ENCODE data around the gene USP32. TPM values are rescaled to one million over a fixed set of nuclear protein-coding genes. Genes with fewer than 3 reads are reported as not detected.

USP32 gene
- total RNA-seq, 2 donors from 2014 or later, result 27.5 to 34.2 TPM

DNA sequence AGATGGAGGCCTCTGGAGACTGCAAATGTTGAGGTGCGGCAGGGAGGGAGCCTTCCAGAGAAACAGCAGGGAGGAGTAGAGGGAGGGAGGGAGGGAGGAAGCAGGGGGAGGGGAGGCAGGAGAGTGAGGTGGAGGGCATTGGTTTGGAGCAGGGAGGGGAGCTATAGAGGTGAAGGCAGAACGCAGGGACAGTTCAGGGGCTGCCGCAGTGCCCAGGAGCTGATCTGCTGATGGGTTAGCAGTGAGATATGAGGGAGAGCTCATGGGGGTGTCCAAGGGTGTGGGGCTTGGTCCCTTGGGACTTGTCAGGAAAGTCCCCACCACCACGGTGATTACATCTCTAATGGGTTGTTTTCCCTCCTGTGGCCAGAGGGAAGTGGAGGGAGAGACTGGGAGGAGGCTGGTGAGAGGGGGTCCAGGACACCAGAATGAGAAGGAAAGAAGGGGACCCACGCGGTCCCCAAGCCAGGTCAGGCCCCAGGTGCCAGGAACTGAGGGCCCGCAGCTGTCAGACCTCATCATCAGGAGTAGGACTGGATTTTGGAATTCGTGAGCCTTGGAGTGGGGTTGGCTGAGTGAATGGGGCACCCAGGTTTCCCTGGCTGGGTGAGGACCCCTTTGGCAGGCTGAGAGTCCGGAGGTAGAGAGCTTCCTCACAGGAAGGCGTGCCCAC is 231.0 kb downstream of the USP32 start:
- Mint-ChIP-seq H3K27me3 (peaks cover 38% of the 10 kb centered on the region), H3K27ac (no peak overlapping the region), H3K4me1 (peaks cover 15% of the 10 kb centered on the region), H3K36me3 (ENCODE audit: low read depth) (no peaks in the 10 kb centered on the region), H3K4me3 (no peak overlapping the region)
- no peaks in the 10 kb centered on the region for H3K9me3 ChIP-seq (ENCODE audit: control insufficient read depth, low read length, poor library complexity, severe bottlenecking)
- DNase-seq, result no peak
- ATAC-seq, result no peak

GRCh38 chr17:60159479-60159866 is 232.5 kb downstream of the USP32 start:
- Mint-ChIP-seq H3K4me1 (peaks cover 9% of the 10 kb centered on the region), H3K27ac (no peak overlapping the region), H3K4me3 (no peak overlapping the region), H3K36me3 (ENCODE audit: low read depth) (peaks cover 5% of the 10 kb centered on the region), H3K27me3 (peaks cover 53% of the 10 kb centered on the region)
- DNase-seq (no peak), ATAC-seq (no peak)
- no peaks in the 10 kb centered on the region for H3K9me3 ChIP-seq (ENCODE audit: control insufficient read depth, low read length, poor library complexity, severe bottlenecking)

- ATAC-seq, result no peak
- H3K9me3 ChIP-seq (ENCODE audit: control insufficient read depth, low read length, poor library complexity, severe bottlenecking), result no peaks in the 10 kb centered on the region
- no peak overlapping the region for H3K4me3 Mint-ChIP-seq
- no peak overlapping the region for H3K27ac Mint-ChIP-seq
- no peak for DNase-seq
- H3K27me3 Mint-ChIP-seq, result peaks cover 55% of the 10 kb centered on the region
- H3K4me1 Mint-ChIP-seq, result peaks cover 6% of the 10 kb centered on the region
- peaks cover 5% of the 10 kb centered on the region for H3K36me3 Mint-ChIP-seq (ENCODE audit: low read depth)
These were observed 233.0 kb downstream of the USP32 start for GRCh38 chr17:60158751-60159478.

GRCh38 chr17:60157487-60158040 is 234.4 kb downstream of the USP32 start:
- ATAC-seq (no peak), DNase-seq (no peak)
- Mint-ChIP-seq H3K4me1 (peaks cover 6% of the 10 kb centered on the region), H3K27ac (no peak overlapping the region), H3K27me3 (peaks cover 67% of the 10 kb centered on the region), H3K4me3 (no peak overlapping the region), H3K36me3 (ENCODE audit: low read depth) (peaks cover 7% of the 10 kb centered on the region)
- no peaks in the 10 kb centered on the region for H3K9me3 ChIP-seq (ENCODE audit: control insufficient read depth, low read length, poor library complexity, severe bottlenecking)

- no peak overlapping the region for H3K4me3 Mint-ChIP-seq
- no peak overlapping the region for H3K27ac Mint-ChIP-seq
- H3K4me1 Mint-ChIP-seq, result peaks cover 6% of the 10 kb centered on the region
- peaks cover 7% of the 10 kb centered on the region for H3K36me3 Mint-ChIP-seq (ENCODE audit: low read depth)
- H3K9me3 ChIP-seq (ENCODE audit: control insufficient read depth, low read length, poor library complexity, severe bottlenecking), result no peaks in the 10 kb centered on the region
- ATAC-seq (no peak), DNase-seq (no peak)
- peaks cover 70% of the 10 kb centered on the region for H3K27me3 Mint-ChIP-seq
These were observed 235.2 kb downstream of the USP32 start for GRCh38 chr17:60156746-60157145.

DNA sequence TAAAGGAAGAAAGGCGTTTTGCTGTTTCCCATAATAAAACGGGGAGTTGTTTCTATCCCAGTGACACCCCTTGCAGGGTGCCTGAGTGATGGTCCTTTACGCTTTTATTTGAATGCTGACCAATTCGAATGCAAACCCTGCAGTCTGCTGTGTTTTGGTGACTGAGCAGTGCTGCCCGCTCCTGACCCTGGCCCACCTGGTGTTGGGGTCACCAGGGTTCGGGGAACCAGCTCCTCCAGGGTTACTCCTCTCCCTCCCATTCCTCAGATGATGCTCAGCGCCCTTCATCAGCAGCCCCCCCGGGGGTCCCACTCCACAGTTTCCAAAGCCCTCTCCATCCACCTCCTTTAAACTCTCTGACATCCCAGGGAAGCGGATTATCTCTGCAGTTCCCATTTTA is 236.1 kb downstream of the USP32 start:
- ATAC-seq (no peak), DNase-seq (no peak)
- H3K4me1 Mint-ChIP-seq, result peaks cover 13% of the 10 kb centered on the region
- H3K27me3 Mint-ChIP-seq, result peaks cover 75% of the 10 kb centered on the region
- H3K27ac Mint-ChIP-seq, result no peak overlapping the region
- no peaks in the 10 kb centered on the region for H3K9me3 ChIP-seq (ENCODE audit: control insufficient read depth, low read length, poor library complexity, severe bottlenecking)
- peaks cover 7% of the 10 kb centered on the region for H3K36me3 Mint-ChIP-seq (ENCODE audit: low read depth)
- no peak overlapping the region for H3K4me3 Mint-ChIP-seq

GRCh38 chr17:60155427-60155814 is 236.5 kb downstream of the USP32 start:
- peaks cover 14% of the 10 kb centered on the region for H3K4me1 Mint-ChIP-seq
- H3K9me3 ChIP-seq (ENCODE audit: control insufficient read depth, low read length, poor library complexity, severe bottlenecking), result no peaks in the 10 kb centered on the region
- H3K27ac Mint-ChIP-seq, result no peak overlapping the region
- H3K36me3 Mint-ChIP-seq (ENCODE audit: low read depth), result peaks cover 7% of the 10 kb centered on the region
- no peak overlapping the region for H3K4me3 Mint-ChIP-seq
- ATAC-seq, result no peak
- peaks cover 75% of the 10 kb centered on the region for H3K27me3 Mint-ChIP-seq
- DNase-seq, result no peak

DNA sequence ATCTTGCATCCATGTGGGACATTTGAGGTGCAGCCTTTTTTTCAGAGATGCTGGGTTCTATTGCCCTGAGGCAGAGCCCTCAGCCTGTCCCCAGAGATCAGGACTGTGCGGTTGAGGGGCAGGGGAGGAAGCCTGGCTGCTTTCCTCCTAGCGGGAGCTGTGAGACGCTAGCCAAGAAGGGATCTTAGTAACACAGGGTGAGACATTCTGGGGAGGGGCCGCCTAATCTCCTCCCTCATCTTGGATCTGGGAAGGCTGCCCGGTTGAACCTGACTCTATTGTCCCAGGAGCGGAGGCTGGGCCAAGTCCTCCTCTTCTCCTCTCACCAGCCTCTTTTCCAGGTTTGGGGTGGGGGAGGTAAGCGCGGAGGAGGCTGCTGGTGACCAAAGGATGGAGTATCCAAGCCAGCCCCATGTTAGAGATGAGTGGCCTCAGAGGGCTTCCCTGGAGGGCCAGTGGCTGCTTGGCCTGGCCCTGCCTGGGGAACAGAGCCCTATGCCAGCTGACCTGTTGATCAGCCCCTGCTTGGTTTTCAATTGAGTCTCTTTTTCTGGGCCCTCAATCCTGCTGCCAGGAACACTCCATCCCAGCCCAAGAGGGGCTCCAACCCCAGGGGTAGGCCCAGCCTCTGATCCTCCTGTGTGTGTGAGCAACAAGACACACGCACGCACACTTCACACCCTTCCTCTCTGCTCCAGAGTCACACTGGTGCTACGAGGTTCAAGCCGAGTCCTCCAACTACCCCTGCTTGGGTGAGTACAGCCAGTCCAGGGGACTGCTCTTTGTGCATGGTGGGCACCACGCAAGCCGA is 237.1 kb downstream of the USP32 start:
- H3K27me3 Mint-ChIP-seq, result peaks cover 69% of the 10 kb centered on the region
- H3K4me3 Mint-ChIP-seq, result no peak overlapping the region
- no peak for ATAC-seq
- peaks cover 7% of the 10 kb centered on the region for H3K36me3 Mint-ChIP-seq (ENCODE audit: low read depth)
- H3K9me3 ChIP-seq (ENCODE audit: control insufficient read depth, low read length, poor library complexity, severe bottlenecking), result no peaks in the 10 kb centered on the region
- peaks cover 13% of the 10 kb centered on the region for H3K4me1 Mint-ChIP-seq
- H3K27ac Mint-ChIP-seq, result no peak overlapping the region
- no peak for DNase-seq

GRCh38 chr17:60153606-60154390 is 238.1 kb downstream of the USP32 start:
- no peak overlapping the region for H3K27ac Mint-ChIP-seq
- H3K9me3 ChIP-seq (ENCODE audit: control insufficient read depth, low read length, poor library complexity, severe bottlenecking), result no peaks in the 10 kb centered on the region
- DNase-seq (no peak), ATAC-seq (no peak)
- H3K4me3 Mint-ChIP-seq, result no peak overlapping the region
- peaks cover 15% of the 10 kb centered on the region for H3K4me1 Mint-ChIP-seq
- H3K27me3 Mint-ChIP-seq, result peaks cover 72% of the 10 kb centered on the region
- peaks cover 10% of the 10 kb centered on the region for H3K36me3 Mint-ChIP-seq (ENCODE audit: low read depth)

GRCh38 chr17:60151355-60151754 is 240.6 kb downstream of the USP32 start:
- H3K27ac Mint-ChIP-seq, result no peak overlapping the region
- peaks cover 80% of the 10 kb centered on the region for H3K27me3 Mint-ChIP-seq
- peak overlapping the region; percentile 82 for H3K4me3 Mint-ChIP-seq
- ATAC-seq (peak; percentile 89), DNase-seq (no peak)
- H3K9me3 ChIP-seq (ENCODE audit: control insufficient read depth, low read length, poor library complexity, severe bottlenecking), result no peaks in the 10 kb centered on the region
- H3K4me1 Mint-ChIP-seq, result peaks cover 15% of the 10 kb centered on the region
- peaks cover 10% of the 10 kb centered on the region for H3K36me3 Mint-ChIP-seq (ENCODE audit: low read depth)

DNA sequence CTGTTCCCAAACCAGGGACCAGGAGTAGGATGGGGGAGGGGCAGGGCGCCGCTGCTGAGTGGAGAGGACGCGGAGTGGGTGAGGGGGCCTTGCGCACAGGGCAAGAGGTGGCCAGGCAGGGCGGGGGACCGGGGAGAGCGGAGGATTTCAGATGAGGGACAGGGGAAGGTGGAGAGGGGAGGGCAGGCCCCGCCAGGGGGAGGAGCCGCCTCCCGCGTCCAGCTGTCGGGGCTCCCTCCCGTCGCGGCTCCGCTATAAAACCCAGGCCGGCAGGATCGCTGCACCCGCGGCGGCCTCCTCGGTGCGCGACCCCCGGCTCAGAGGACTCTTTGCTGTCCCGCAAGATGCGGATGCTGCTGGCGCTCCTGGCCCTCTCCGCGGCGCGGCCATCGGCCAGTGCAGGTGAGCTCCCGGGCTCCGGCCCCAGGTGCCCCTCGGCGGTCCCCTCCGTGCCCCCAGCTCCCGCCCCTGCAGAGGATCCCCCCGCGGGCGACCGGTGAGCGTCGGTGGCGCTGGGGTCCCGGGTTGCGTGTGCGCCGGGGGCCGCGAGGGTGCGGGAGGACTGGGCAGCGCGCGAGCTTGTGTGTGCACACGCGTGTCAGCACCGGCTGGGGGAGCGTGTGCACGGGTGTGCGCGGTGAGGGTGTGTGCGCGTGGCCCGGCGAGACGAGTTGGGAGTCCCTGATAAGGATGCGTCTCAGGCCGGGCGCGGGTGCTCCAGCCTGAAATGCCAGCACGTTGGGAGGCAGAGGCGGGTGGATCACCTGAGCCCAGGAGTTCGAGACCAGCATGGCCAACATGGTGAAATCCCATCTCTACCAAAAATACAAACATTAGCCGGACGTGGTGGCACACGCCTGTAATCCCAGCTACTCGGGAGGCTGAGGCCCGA is 242.0 kb downstream of the USP32 start, which contains the start of gene CA4:
Gene CA4 (plus strand): TSS at position 283 of the 892 bp plus-strand sequence. CDS start 62 bp downstream, at position 345.
- peak within 1 kb of the TSS; percentile 82 for H3K4me3 Mint-ChIP-seq
- peaks cover 80% of the 10 kb centered on the region for H3K27me3 Mint-ChIP-seq
- no peak for ATAC-seq
- H3K36me3 Mint-ChIP-seq (ENCODE audit: low read depth), result peaks cover 7% of the 10 kb centered on the region
- no peak within 1 kb of the TSS for H3K27ac Mint-ChIP-seq
- no peaks in the 10 kb centered on the region for H3K9me3 ChIP-seq (ENCODE audit: control insufficient read depth, low read length, poor library complexity, severe bottlenecking)
- DNase-seq, result no peak
- H3K4me1 Mint-ChIP-seq, result peaks cover 12% of the 10 kb centered on the region

DNA sequence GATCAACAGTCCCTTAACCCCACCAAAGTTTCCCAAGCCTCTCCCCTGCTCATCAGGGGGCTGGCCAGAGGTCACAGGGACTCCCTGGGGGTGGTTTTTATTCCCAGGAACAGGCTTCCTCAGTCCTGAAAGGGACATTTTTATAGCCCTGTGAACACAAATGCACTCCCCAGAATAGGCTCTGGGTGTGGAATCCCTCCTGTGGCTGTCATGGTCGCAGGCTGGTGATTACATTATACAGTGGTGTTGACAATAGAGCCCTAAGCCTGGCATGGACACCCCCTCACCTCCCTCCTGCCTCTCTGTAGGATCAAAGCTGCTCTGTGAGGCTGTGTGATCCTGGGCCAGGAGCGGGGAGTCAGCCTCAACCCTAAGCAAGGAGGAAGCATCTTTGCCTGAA is 243.6 kb downstream of the USP32 start:
- H3K27ac Mint-ChIP-seq, result no peak overlapping the region

More for the DNA sequence above, 243.6 kb downstream of the USP32 start:
- ATAC-seq, result no peak
- no peaks in the 10 kb centered on the region for H3K9me3 ChIP-seq (ENCODE audit: control insufficient read depth, low read length, poor library complexity, severe bottlenecking)
- Mint-ChIP-seq H3K27me3 (peaks cover 83% of the 10 kb centered on the region), H3K4me1 (peaks cover 20% of the 10 kb centered on the region), H3K36me3 (ENCODE audit: low read depth) (peaks cover 7% of the 10 kb centered on the region), H3K4me3 (peak overlapping the region; percentile 56)
- no peak for DNase-seq

Data from T-helper 17 cell (primary cell).